Femur (tissue), 1 donor: ENCODE results near the gene MPC2.
"Not testable (repeated sequence)": the region's sequence is repeated elsewhere in the genome, so short reads cannot be mapped to it uniquely, and the experiment has no call there.

ENCODE experiments used
- DNase-seq: peaks from one replicate; pipeline ENCODE4 v3.0.0-alpha.2; 2017

MPC2 gene

GRCh38 chr1:167904652-167905130 is 32.2 kb downstream of the MPC2 start:
- DNase-seq = no peak

GRCh38 chr1:167900907-167901306 is 36.0 kb downstream of the MPC2 start:
- no peak for DNase-seq

- no peak for DNase-seq
These were observed 37.6 kb downstream of the MPC2 start for GRCh38 chr1:167899253-167899681.

- no peak for DNase-seq
These were observed 38.2 kb downstream of the MPC2 start for GRCh38 chr1:167898578-167899222.

GRCh38 chr1:167893798-167894197 is 43.1 kb downstream of the MPC2 start:
- DNase-seq = no peak

- no peak for DNase-seq
These were observed 46.5 kb downstream of the MPC2 start for GRCh38 chr1:167890400-167890799.

GRCh38 chr1:167887187-167887586 is 49.7 kb downstream of the MPC2 start:
- not testable (repeated sequence) for DNase-seq

- no peak for DNase-seq
These were observed 54.5 kb downstream of the MPC2 start for GRCh38 chr1:167882376-167882775.

- DNase-seq = no peak
These were observed 55.1 kb downstream of the MPC2 start for GRCh38 chr1:167881786-167882185.

- DNase-seq = no peak
These were observed 55.8 kb downstream of the MPC2 start for GRCh38 chr1:167881069-167881468.

- no peak for DNase-seq
These were observed 56.3 kb downstream of the MPC2 start for GRCh38 chr1:167880580-167881021.

GRCh38 chr1:167879508-167879907 is 57.4 kb downstream of the MPC2 start:
- no peak for DNase-seq

- no peak for DNase-seq
These were observed 58.3 kb downstream of the MPC2 start for GRCh38 chr1:167878372-167879160.

GRCh38 chr1:167876597-167877175 is 60.2 kb downstream of the MPC2 start:
- DNase-seq = no peak

GRCh38 chr1:167871331-167871730 is 65.5 kb downstream of the MPC2 start:
- DNase-seq = no peak

GRCh38 chr1:167869157-167870001 is 67.5 kb downstream of the MPC2 start:
- not testable (repeated sequence) for DNase-seq

GRCh38 chr1:167866739-167867414 is 70.0 kb downstream of the MPC2 start:
- DNase-seq = not testable (repeated sequence)
